IMR-90 (cell line): ENCODE data around the gene LAIR2. TPM values are rescaled to one million over a fixed set of nuclear protein-coding genes. Genes with fewer than 3 reads are reported as not detected.

Source experiments
- ATAC-seq: fragments of 200-7000 bp; cut with Tn5 transposase; 2 replicates; pipeline ENCODE4 v1.9.1; 2020; ENCODE audit warnings: low read depth, mild to moderate bottlenecking, moderate library complexity
- BruUV-seq: library from RNA; stranded (reverse); fragments of 400-500 nt; replicated peaks from 2 replicates; lab custom pipeline; 2021; lab: Mats Ljungman, UMichigan
- CTCF ChIA-PET: fragments of 300-600 bp; formaldehyde crosslinking; extraction: SDS; loops from one replicate; lab custom pipeline; 2021; ENCODE audit warnings: antibody characterized with exemption; lab: Yijun Ruan, JAX
- POLR2A ChIA-PET: fragments of 300-600 bp; sonication (Branson Sonifier 250); formaldehyde crosslinking; loops from one replicate; lab custom pipeline; 2022; ENCODE audit warnings: antibody characterized with exemption; ENCODE audit not compliant: unreplicated experiment; lab: Charles Lee
- DNase-seq: peaks from one replicate; pipeline ENCODE4 v3.0.0; 2013
- H2AFZ ChIP-seq: replicated peaks from 2 replicates; pipeline ENCODE3; 2013; ENCODE audit warnings: low read length, mild to moderate bottlenecking; ENCODE audit not compliant: poor library complexity
- H2AK5ac ChIP-seq: 2 replicates; pipeline ENCODE4 v1.6.1; 2013; ENCODE audit warnings: low read depth, low read length, inconsistent platforms
- H2AK9ac ChIP-seq: replicated peaks from 2 replicates; pipeline ENCODE3; 2013; ENCODE audit warnings: mild to moderate bottlenecking, low read depth, low read length, moderate library complexity; ENCODE audit not compliant: poor library complexity
- H2BK120ac ChIP-seq: 2 replicates; pipeline ENCODE4 v1.6.1; 2013; ENCODE audit warnings: low read depth, low read length, inconsistent platforms
- H2BK15ac ChIP-seq: 3 replicates; pipeline ENCODE4 v1.6.1; 2013; ENCODE audit warnings: low read depth, low read length, inconsistent platforms
- H2BK20ac ChIP-seq: 2 replicates; pipeline ENCODE4 v1.6.1; 2013; ENCODE audit warnings: low read depth, mild to moderate bottlenecking, inconsistent platforms, low read length, moderate library complexity
- H2BK5ac ChIP-seq: 2 replicates; pipeline ENCODE4 v1.6.1; 2013; ENCODE audit warnings: mild to moderate bottlenecking, low read depth, low read length, inconsistent platforms; ENCODE audit not compliant: poor library complexity, severe bottlenecking
- H3K14ac ChIP-seq: replicated peaks from 2 replicates; pipeline ENCODE4 v1.6.1; 2013; ENCODE audit warnings: low read depth, low read length, inconsistent platforms
- H3K18ac ChIP-seq: 2 replicates; pipeline ENCODE4 v1.6.1; 2013; ENCODE audit warnings: low read depth, low read length, control low read depth
- H3K23ac ChIP-seq: 2 replicates; pipeline ENCODE4 v1.6.1; 2013; ENCODE audit warnings: low read depth, low read length, inconsistent platforms
- H3K27ac ChIP-seq: 2 replicates; pipeline ENCODE4 v1.5.1; 2013; ENCODE audit warnings: mild to moderate bottlenecking, control low read depth, low read length; ENCODE audit not compliant: insufficient read depth
- H3K27me3 ChIP-seq: 2 replicates; pipeline ENCODE4 v1.6.1; 2013; ENCODE audit warnings: low read length; ENCODE audit not compliant: control insufficient read depth, insufficient read depth
- H3K36me3 ChIP-seq: 2 replicates; pipeline ENCODE4 v1.6.1; 2013; ENCODE audit warnings: low read length, mixed read lengths; ENCODE audit not compliant: control insufficient read depth, insufficient read depth
- H3K4ac ChIP-seq: 2 replicates; pipeline ENCODE4 v1.6.1; 2013; ENCODE audit warnings: low read depth, low read length, inconsistent platforms
- H3K4me1 ChIP-seq: 2 replicates; pipeline ENCODE4 v1.6.1; 2013; ENCODE audit warnings: low read length, mixed read lengths; ENCODE audit not compliant: control insufficient read depth, insufficient read depth
- H3K4me2 ChIP-seq: 2 replicates; pipeline ENCODE4 v1.6.1; 2013; ENCODE audit warnings: low read depth, mild to moderate bottlenecking, control low read depth, low read length, moderate library complexity
- H3K4me3 ChIP-seq: 2 replicates; pipeline ENCODE4 v1.5.1; 2013; ENCODE audit warnings: low read depth, mild to moderate bottlenecking, control low read depth, low read length, moderate library complexity; ENCODE audit not compliant: insufficient read depth
- H3K56ac ChIP-seq: 2 replicates; pipeline ENCODE4 v1.6.1; 2013; ENCODE audit warnings: low read length, inconsistent platforms; ENCODE audit not compliant: insufficient read depth; ENCODE audit errors: extremely low read depth
- H3K79me1 ChIP-seq, 2 experiments: 2 replicates each; pipeline ENCODE4 v1.6.1; 2013; ENCODE audit warnings: low read length in 2 of 2, inconsistent platforms in 1 of 2, low read depth in 1 of 2
- H3K9ac ChIP-seq: 2 replicates; pipeline ENCODE4 v1.6.1; 2013; ENCODE audit warnings: low read depth, low read length, control low read depth
- H3K9me1 ChIP-seq: 2 replicates; pipeline ENCODE4 v1.6.1; 2013; ENCODE audit warnings: low read length, inconsistent platforms; ENCODE audit not compliant: insufficient read depth
- H3K9me3 ChIP-seq: 2 replicates; pipeline ENCODE4 v1.6.1; 2013; ENCODE audit warnings: low read length; ENCODE audit not compliant: control insufficient read depth, insufficient read depth
- H4K20me1 ChIP-seq: 2 replicates; pipeline ENCODE4 v1.6.1; 2013; ENCODE audit warnings: low read length, inconsistent platforms; ENCODE audit not compliant: insufficient read depth
- H4K5ac ChIP-seq: 2 replicates; pipeline ENCODE4 v1.6.1; 2013; ENCODE audit warnings: mild to moderate bottlenecking, low read depth, low read length, control low read depth
- H4K8ac ChIP-seq, 2 experiments: 2 replicates each; pipeline ENCODE4 v1.6.1; 2013; ENCODE audit warnings: low read depth in 2 of 2, low read length in 2 of 2, control low read depth in 1 of 2, inconsistent platforms in 1 of 2
- H4K91ac ChIP-seq: 2 replicates; pipeline ENCODE4 v1.6.1; 2013; ENCODE audit warnings: low read depth, low read length, inconsistent platforms; ENCODE audit not compliant: insufficient read depth
- SMC3 ChIP-seq: fragments of 150-350 bp; IDR thresholded peaks from 2 replicates; pipeline ENCODE4 v1.6.1; 2016; ENCODE audit warnings: low read depth, mild to moderate bottlenecking, antibody characterized with exemption, low read length, moderate library complexity
- WGBS, 2 experiments: methylation state at CpG; one replicate each; pipeline versions ENCODE4 v1.1.5 to v1.1.7; 2013; ENCODE audit warnings: missing lambda C conversion rate in 2 of 2; ENCODE audit not compliant: insufficient read length in 1 of 2; ENCODE audit errors: extremely low coverage in 2 of 2; 5-methylcytosine and 5-hydroxymethylcytosine counted together
- dilution Hi-C: fragments of 300-500 bp; cut with HindIII; formaldehyde crosslinking; loops from one replicate; pipeline ENCODE4 v1.14.3; 2018; ENCODE audit warnings: low sequenced_read_pairs; ENCODE audit not compliant: unreplicated experiment
- in situ Hi-C: fragments of 300-500 bp; cut with MboI; formaldehyde crosslinking; loops from 3 replicates; pipeline ENCODE4 v1.14.3; 2019; ENCODE audit warnings: low sequenced_read_pairs, inconsistent platforms, mixed read lengths
- intact Hi-C: fragments of 100-400 bp; cut with micrococcal nuclease; formaldehyde crosslinking; loops from 2 replicates; pipeline ENCODE4 v1.10.0; 2022
- polyA plus RNA-seq, 3 experiments: library from polyadenylated mRNA; depleted of rRNA; stranded (reverse); fragments of >200 nt; gene quantifications; 2 replicates each; pipeline ENCODE4 v1.2.3, GENCODE V29; 2012; ENCODE audit warnings: low replicate concordance in 1 of 3
- total RNA-seq: library from RNA; depleted of rRNA; stranded (reverse); fragments of >200 nt; gene quantifications from 2 replicates; pipeline ENCODE4 v1.2.3, GENCODE V29; 2012

The LAIR2 gene
- total and polyA plus RNA-seq, 2 of the 4 experiments (the other 2 are of a cell fraction), result not detected

DNA sequence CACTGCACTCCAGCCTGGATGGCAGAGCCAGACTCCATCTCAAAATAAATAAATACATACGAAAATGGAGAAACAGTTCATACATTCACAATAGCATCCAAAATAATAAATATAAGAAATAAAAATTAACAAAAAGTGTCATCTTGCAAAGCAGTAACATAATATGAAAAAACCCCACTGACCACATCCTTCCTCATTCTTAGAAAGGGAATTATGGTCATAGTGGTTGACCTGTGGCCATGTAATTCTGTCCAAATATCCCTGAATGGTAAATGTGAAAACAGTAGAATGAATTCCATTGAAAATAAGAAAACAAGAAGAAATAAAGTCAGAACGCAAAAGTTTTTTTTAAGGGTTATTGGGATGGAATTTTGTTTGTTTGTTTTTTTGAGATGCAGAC, 22.6 kb upstream of the LAIR2 start:
- no peaks in the 10 kb centered on the region for H3K36me3 ChIP-seq
- no peaks in the 10 kb centered on the region for H3K9me1 ChIP-seq
- WGBS, 2 experiments, result 100% methylated on average over 1 of the region's 2 CpGs; no CpG with 5 or more reads in 1 of the 2 experiments
- no peak overlapping the region for H3K4me3 ChIP-seq
- no peaks in the 10 kb centered on the region for H3K4me1 ChIP-seq
- no peak overlapping the region for H2BK5ac ChIP-seq
- no TSS peak for BruUV-seq
- H2AFZ ChIP-seq, result no peak overlapping the region
- no peak overlapping the region for H2BK120ac ChIP-seq
- H3K14ac ChIP-seq, result no peak overlapping the region
- no peaks in the 10 kb centered on the region for H3K79me1 ChIP-seq
- H4K20me1 ChIP-seq, result no peaks in the 10 kb centered on the region
- H3K23ac ChIP-seq, result no peak overlapping the region
- no peak overlapping the region for H3K18ac ChIP-seq
- TF ChIP-seq SMC3, result no peak
- H2AK9ac ChIP-seq, result no peak overlapping the region
- in situ Hi-C loops (no loop called here), dilution Hi-C loops (no loop called here), intact Hi-C loops (no loop called here)
- H3K9ac ChIP-seq, result no peak overlapping the region
- no peak overlapping the region for H3K56ac ChIP-seq
- no peak overlapping the region for H2AK5ac ChIP-seq
- ChIA-PET CTCF (no interaction called here), POLR2A (no interaction called here)
- no peak overlapping the region for H3K4me2 ChIP-seq
- no peak overlapping the region for H2BK15ac ChIP-seq
- H3K27ac ChIP-seq, result no peak overlapping the region
- no peak overlapping the region for H4K91ac ChIP-seq
- no peak overlapping the region for H3K4ac ChIP-seq
- H3K9me3 ChIP-seq, result no peaks in the 10 kb centered on the region
- H2BK20ac ChIP-seq, result no peak overlapping the region
- H3K27me3 ChIP-seq, result 0 out of 2 replicates have a peak, but pooled peaks cover 2% of the 10 kb centered on the region
- DNase-seq (no peak), ATAC-seq (no peak)
- no peak overlapping the region for H4K8ac ChIP-seq
- H4K5ac ChIP-seq, result no peak overlapping the region
